Measurements from ENCODE around the gene TNFRSF6B. TPM values are rescaled to one million over a fixed set of nuclear protein-coding genes. Genes with fewer than 3 reads are reported as not detected.

TNFRSF6B gene
- total RNA-seq, 1 experiment from 2014 or later, result not detected

DNA sequence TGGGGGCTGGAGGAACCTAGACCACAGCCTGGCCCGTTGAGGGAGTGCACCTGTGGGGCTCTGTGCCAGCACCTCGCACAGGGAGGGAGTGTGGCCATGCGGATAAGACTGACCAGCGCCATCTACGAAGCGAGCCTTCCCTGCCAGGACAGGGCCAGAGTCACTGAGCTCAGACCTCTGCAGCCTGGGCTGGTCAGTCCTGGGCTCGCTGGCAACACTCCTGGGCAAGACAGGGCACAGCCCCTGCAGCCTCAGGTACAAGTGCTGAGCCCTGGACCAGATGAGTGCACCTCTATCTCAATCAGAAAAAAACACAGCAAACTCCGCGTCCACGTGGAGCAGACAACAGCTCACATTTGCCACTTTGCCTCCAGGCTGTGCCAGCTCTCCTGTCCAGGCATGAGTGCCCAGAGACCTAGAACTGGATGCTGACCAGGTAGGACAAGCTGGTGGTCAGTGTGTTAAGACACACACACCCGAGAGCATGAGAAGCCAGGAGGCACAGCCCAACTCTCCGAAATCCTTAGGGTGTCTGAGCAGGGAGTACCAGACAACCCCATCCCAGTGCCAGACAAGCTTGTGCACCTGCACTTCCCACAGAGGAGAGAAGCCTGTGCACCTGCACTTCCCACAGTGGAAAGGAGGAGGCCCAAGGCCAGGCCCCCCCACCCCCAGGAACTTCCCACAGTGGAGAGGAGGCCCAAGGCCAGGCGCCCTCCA lies 6.5 kb downstream of the TNFRSF6B start:
- DNase-seq, result peak; percentile 31
- peaks cover 16% of the 10 kb centered on the region for H3K36me3 ChIP-seq (replicated peaks; ENCODE audit: control insufficient read depth, insufficient read depth, low read length)
- no peak overlapping the region for H3K4me3 ChIP-seq (ENCODE audit: insufficient read depth, low read depth, low read length)
- H3K27me3 ChIP-seq (ENCODE audit: control insufficient read depth, insufficient read depth, low read length), result no peaks in the 10 kb centered on the region

DNA sequence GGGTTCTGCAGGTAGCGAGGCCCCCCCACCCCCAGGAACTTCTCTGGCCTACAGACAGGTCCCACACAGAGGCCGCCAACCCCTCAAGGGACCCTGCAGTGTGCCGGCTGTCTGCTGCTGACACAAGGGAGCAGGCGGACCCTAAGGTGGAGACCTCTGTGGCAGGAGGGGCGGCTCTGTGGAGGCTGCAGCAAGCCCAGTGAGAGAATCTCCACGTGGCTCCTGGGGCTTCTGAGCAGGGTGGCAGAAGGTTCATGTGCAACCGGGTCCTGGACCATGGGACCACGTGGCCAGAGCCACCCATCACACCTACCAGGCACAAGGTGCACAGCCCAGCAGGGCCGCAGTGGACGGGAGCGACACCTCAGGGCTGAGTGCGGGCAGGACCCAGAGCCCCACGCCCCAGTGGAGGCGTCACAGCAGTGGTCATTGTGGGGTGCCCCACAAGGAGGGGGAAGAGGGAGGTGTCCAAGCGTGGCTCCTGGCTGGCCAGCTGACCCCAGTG lies 7.1 kb downstream of the TNFRSF6B start:
- no peaks in the 10 kb centered on the region for H3K27me3 ChIP-seq (ENCODE audit: control insufficient read depth, insufficient read depth, low read length)
- peak; percentile 42 for DNase-seq
- peaks cover 16% of the 10 kb centered on the region for H3K36me3 ChIP-seq (replicated peaks; ENCODE audit: control insufficient read depth, insufficient read depth, low read length)
- H3K4me3 ChIP-seq (ENCODE audit: insufficient read depth, low read depth, low read length), result no peak overlapping the region

- peak; percentile 37 for DNase-seq
- peaks cover 16% of the 10 kb centered on the region for H3K36me3 ChIP-seq (replicated peaks; ENCODE audit: control insufficient read depth, insufficient read depth, low read length)
- no peaks in the 10 kb centered on the region for H3K27me3 ChIP-seq (ENCODE audit: control insufficient read depth, insufficient read depth, low read length)
- H3K4me3 ChIP-seq (ENCODE audit: insufficient read depth, low read depth, low read length), result no peak overlapping the region
Measured at GRCh38 chr20:63703976-63704748, 7.7 kb downstream of the TNFRSF6B start.

DNA sequence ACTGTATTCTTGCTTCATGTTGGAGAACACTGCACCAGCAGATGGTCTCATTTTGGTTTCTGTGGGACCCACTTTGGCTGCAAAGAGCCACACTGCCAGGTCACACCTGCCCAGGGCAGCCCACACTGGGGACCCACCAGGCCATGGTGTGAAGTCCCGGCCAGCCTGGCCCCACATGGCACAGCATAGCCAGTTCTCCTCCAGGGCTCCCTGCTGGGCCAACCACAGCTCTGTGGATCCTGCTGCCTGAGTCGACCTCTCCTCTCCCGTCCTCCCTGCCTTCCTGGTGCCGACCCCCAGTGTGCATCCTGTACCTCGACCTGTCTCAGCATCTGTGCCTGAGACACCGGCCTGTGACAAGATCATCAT lies 8.3 kb downstream of the TNFRSF6B start:
- Histone ChIP-seq H3K4me3 (ENCODE audit: insufficient read depth, low read depth, low read length) (no peak overlapping the region), H3K27me3 (ENCODE audit: control insufficient read depth, insufficient read depth, low read length) (no peaks in the 10 kb centered on the region), H3K36me3 (replicated peaks; ENCODE audit: control insufficient read depth, insufficient read depth, low read length) (peaks cover 18% of the 10 kb centered on the region)
- peak; percentile 33 for DNase-seq

DNA sequence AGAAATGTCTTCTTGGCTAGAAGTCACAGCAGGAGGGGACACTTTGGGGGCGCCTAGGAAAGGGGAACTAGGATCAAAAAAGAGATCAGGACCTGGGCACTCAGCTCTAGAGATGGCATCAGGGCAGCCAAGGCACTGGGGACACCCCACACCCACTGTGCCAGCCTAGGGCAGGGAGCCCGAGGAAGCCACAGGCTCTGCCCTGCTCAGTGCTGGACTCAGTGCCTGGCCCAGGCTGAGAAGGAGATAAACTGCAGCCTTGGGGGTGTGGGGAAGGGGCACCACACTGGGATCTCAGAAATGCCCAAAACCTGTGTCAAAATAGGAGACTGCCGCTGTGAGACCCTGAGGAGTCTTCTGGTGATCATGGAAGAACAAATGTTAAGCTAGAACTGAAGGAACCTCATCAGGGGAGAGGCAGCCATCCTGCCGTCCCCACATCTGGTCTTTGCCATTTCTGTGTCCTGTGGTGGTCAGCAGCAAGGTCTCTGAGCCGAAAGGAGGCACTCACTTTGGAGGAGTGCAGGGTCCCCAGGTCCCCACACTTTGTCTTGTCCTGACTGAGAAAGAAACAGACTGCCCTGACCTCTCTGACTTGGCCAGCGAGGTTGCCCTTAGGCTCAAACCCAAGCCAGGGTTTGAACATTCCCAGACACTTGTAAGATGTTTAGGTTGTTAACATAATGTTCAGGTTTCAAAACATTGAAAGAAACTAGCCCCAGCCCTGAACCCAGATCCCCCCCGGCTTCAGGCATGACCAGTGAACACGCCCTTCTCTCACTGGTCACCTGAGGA lies 9.0 kb downstream of the TNFRSF6B start:
- Histone ChIP-seq H3K36me3 (replicated peaks; ENCODE audit: control insufficient read depth, insufficient read depth, low read length) (peaks cover 18% of the 10 kb centered on the region), H3K4me3 (ENCODE audit: insufficient read depth, low read depth, low read length) (no peak overlapping the region), H3K27me3 (ENCODE audit: control insufficient read depth, insufficient read depth, low read length) (no peaks in the 10 kb centered on the region)
- DNase-seq, result no peak

GRCh38 chr20:63706027-63706695 lies 9.7 kb downstream of the TNFRSF6B start:
- no peak for DNase-seq
- peak overlapping the region; percentile 91 for H3K4me3 ChIP-seq (ENCODE audit: insufficient read depth, low read depth, low read length)
- peaks cover 20% of the 10 kb centered on the region for H3K36me3 ChIP-seq (replicated peaks; ENCODE audit: control insufficient read depth, insufficient read depth, low read length)
- H3K27me3 ChIP-seq (ENCODE audit: control insufficient read depth, insufficient read depth, low read length), result no peaks in the 10 kb centered on the region

- Histone ChIP-seq H3K4me3 (ENCODE audit: insufficient read depth, low read depth, low read length) (peak overlapping the region; percentile 91), H3K36me3 (replicated peaks; ENCODE audit: control insufficient read depth, insufficient read depth, low read length) (peaks cover 25% of the 10 kb centered on the region), H3K27me3 (ENCODE audit: control insufficient read depth, insufficient read depth, low read length) (no peaks in the 10 kb centered on the region)
- peak; percentile 86 for DNase-seq
Measured at GRCh38 chr20:63706852-63707557, 10.6 kb downstream of the TNFRSF6B start.

DNA sequence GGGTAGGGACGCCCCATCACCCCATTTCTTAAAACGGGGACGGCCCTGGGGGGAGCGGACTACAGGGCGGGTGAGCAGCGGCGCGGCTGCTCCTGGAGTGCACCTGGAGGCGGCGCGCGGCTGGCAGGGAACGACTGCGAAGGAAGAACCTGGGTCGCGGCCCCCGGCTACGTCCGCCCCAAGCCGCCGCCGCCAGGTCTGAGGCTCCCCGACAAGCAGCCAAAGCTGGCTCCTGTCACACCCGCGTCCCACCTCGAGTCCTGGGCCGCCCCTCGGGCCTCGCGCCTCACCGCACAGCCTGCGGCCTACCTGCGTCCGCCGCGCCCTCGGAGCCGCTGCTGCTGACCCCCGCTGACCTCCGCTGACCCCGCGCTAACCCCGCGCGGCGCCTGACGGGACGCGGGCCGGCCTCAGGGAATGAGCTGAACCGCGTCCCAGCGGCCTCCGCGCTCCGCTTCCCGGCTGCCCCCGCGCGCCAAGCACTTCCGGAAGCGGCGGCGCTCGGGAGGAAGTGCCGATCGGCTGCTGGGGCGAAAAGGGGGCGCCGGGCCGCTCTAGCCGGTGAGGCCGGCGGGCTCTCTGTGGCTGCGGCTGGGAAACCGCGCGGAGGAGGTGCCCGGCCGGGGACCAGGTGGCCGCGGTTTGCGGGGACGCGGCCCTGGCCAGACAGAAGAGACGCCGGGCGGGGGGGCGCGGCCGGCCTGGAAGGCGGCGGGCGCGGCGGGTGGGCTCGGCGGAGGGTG lies 11.3 kb downstream of the TNFRSF6B start, which contains the start of the genes ARFRP1 and ZGPAT:
Gene ARFRP1, minus strand, starts transcription at position 419 of the 743 bp plus-strand sequence. CDS start 885 bp downstream, outside the sequence.
Gene ZGPAT, plus strand, starts transcription at position 482 of the 743 bp plus-strand sequence. CDS start 542 bp downstream, outside the sequence.
- Histone ChIP-seq H3K36me3 (replicated peaks; ENCODE audit: control insufficient read depth, insufficient read depth, low read length) (peaks cover 25% of the 10 kb centered on the region), H3K4me3 (ENCODE audit: insufficient read depth, low read depth, low read length) (peak within 1 kb of the TSS; percentile 91), H3K27me3 (ENCODE audit: control insufficient read depth, insufficient read depth, low read length) (no peaks in the 10 kb centered on the region)
- DNase-seq, result peak; percentile 97

- no peak for DNase-seq
Measured at GRCh38 chr20:63708301-63709148, 12.1 kb downstream of the TNFRSF6B start.

DNA sequence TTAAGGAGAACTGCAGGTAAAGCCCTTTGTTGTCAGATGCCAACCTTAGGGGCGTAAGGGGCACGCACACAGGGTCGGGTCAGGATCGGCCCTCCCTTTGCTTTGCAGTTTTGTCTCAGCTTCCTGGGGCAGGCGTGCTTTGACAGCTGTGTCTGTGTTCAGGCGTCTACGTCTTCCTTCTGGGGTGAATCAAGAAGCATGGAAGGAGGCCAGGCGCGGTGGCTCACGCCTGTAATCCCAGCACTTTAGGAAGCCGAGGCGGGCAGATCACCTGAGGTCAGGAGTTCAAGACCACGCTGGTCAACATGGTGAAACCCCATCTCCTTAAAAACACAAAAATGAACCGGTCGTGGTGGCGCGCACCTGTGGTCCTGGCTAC lies 12.7 kb downstream of the TNFRSF6B start:
- no peak overlapping the region for H3K4me3 ChIP-seq (ENCODE audit: insufficient read depth, low read depth, low read length)
- no peaks in the 10 kb centered on the region for H3K27me3 ChIP-seq (ENCODE audit: control insufficient read depth, insufficient read depth, low read length)
- peaks cover 25% of the 10 kb centered on the region for H3K36me3 ChIP-seq (replicated peaks; ENCODE audit: control insufficient read depth, insufficient read depth, low read length)
- no peak for DNase-seq

More at GRCh38 chr20:63708301-63709148, 12.1 kb downstream of the TNFRSF6B start:
- H3K4me3 ChIP-seq (ENCODE audit: insufficient read depth, low read depth, low read length), result peak overlapping the region; percentile 91
- no peaks in the 10 kb centered on the region for H3K27me3 ChIP-seq (ENCODE audit: control insufficient read depth, insufficient read depth, low read length)
- H3K36me3 ChIP-seq (replicated peaks; ENCODE audit: control insufficient read depth, insufficient read depth, low read length), result peaks cover 25% of the 10 kb centered on the region

DNA sequence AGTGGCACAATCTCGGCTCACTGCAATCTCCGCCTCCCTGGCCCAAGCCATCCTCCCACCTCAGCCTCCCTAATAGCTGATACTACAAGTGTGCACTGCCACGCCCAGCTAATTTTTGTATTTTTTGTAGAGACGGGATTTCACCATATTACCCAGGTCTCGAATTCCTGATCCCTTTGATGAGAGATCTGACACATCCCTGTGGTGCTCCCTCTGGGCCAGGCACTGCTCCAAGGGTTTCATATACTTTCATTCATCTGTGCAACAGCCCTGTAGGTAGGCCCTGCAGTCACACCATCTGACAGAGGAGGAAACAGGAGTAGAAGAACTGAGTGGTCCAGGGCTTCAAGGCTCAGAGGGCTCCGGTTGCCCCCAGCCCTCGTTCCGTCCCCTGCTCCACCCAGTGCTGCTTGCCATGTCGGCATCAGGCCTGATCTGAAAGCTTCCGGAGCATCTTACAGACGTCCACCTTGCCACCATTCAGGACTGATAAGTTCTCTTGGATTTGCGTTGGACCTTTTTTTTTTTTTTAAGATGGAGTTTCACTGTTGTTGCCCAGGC lies 14.7 kb downstream of the TNFRSF6B start:
- peaks cover 12% of the 10 kb centered on the region for H3K36me3 ChIP-seq (replicated peaks; ENCODE audit: control insufficient read depth, insufficient read depth, low read length)
- no peak for DNase-seq
- H3K27me3 ChIP-seq (ENCODE audit: control insufficient read depth, insufficient read depth, low read length), result no peaks in the 10 kb centered on the region
- no peak overlapping the region for H3K4me3 ChIP-seq (ENCODE audit: insufficient read depth, low read depth, low read length)

GRCh38 chr20:63712191-63712590 lies 15.7 kb downstream of the TNFRSF6B start:
- Histone ChIP-seq H3K4me3 (ENCODE audit: insufficient read depth, low read depth, low read length) (no peak overlapping the region), H3K36me3 (replicated peaks; ENCODE audit: control insufficient read depth, insufficient read depth, low read length) (peaks cover 9% of the 10 kb centered on the region), H3K27me3 (ENCODE audit: control insufficient read depth, insufficient read depth, low read length) (no peaks in the 10 kb centered on the region)
- DNase-seq, result no peak
